Panc1 (cell line): ENCODE results near the gene LNX2. TPM values are rescaled to one million over a fixed set of nuclear protein-coding genes. Genes with fewer than 3 reads are reported as not detected.

Source experiments
- ATAC-seq: fragments of 200-7000 bp; cut with Tn5 transposase; 2 replicates; pipeline ENCODE4 v1.9.1; 2020; ENCODE audit warnings: mild to moderate bottlenecking, moderate library complexity
- BruUV-seq: library from RNA; stranded (reverse); fragments of 400-500 nt; replicated peaks from 2 replicates; lab custom pipeline; 2021; lab: Mats Ljungman, UMichigan
- CTCF ChIA-PET: fragments of 300-600 bp; sonication (Branson Sonifier 250); formaldehyde crosslinking; loops from one replicate; lab custom pipeline; 2022; ENCODE audit warnings: antibody characterized with exemption; lab: Charles Lee
- POLR2A ChIA-PET: fragments of 300-600 bp; sonication (Branson Sonifier 250); formaldehyde crosslinking; loops from one replicate; lab custom pipeline; 2022; ENCODE audit warnings: antibody characterized with exemption; lab: Charles Lee
- DNase-seq: peaks from one replicate; pipeline ENCODE4 v3.0.0-alpha.2; 2010; ENCODE audit warnings: low read depth, low spot score
- H3K27ac ChIP-seq: 2 replicates; pipeline ENCODE4 v1.5.1; 2011; ENCODE audit warnings: mild to moderate bottlenecking, low read length, inconsistent platforms
- H3K27me3 ChIP-seq: fragments of 200-500 bp; sonication (Bioruptor generic); 2 replicates; pipeline ENCODE4 v1.6.0; 2014; ENCODE audit warnings: low read length, inconsistent platforms; ENCODE audit not compliant: control insufficient read depth, insufficient read depth
- H3K36me3 ChIP-seq: fragments of 200-500 bp; sonication (Bioruptor generic); 2 replicates; pipeline ENCODE4 v1.5.1; 2014; ENCODE audit warnings: inconsistent platforms, mild to moderate bottlenecking, low read length, moderate library complexity; ENCODE audit not compliant: control insufficient read depth, insufficient read depth
- H3K4me1 ChIP-seq: 2 replicates; pipeline ENCODE4 v1.5.1; 2011; ENCODE audit warnings: inconsistent platforms, mild to moderate bottlenecking, low read length, moderate library complexity; ENCODE audit not compliant: control insufficient read depth, insufficient read depth
- H3K4me3 ChIP-seq, 2 experiments: 2 replicates each; pipeline ENCODE4 v1.5.1; 2011 to 2012; ENCODE audit warnings: low read depth in 2 of 2, low read length in 2 of 2, mild to moderate bottlenecking in 2 of 2, inconsistent platforms in 1 of 2, moderate library complexity in 1 of 2
- H3K9me3 ChIP-seq: fragments of 200-500 bp; sonication (Bioruptor generic); 2 replicates; pipeline ENCODE4 v1.5.1; 2014; ENCODE audit warnings: low read depth, mild to moderate bottlenecking, inconsistent platforms, low read length, moderate library complexity; ENCODE audit not compliant: control insufficient read depth, insufficient read depth
- CTCF ChIP-seq: fragments of 450-650 bp; IDR thresholded peaks from 2 replicates; pipeline ENCODE4 v1.5.1; 2017; ENCODE audit warnings: mild to moderate bottlenecking
- POLR2AphosphoS5 ChIP-seq: IDR thresholded peaks from 2 replicates; pipeline ENCODE4 v1.6.1; 2012; ENCODE audit warnings: mild to moderate bottlenecking, low read depth, low read length, moderate library complexity
- REST ChIP-seq, 2 experiments: IDR thresholded peaks; 2 replicates each; pipeline ENCODE4 v1.6.1; 2011 to 2012; ENCODE audit warnings: low read depth in 2 of 2, control low read depth in 1 of 2, low read length in 1 of 2, mild to moderate bottlenecking in 1 of 2, moderate library complexity in 1 of 2; ENCODE audit not compliant: insufficient read depth in 1 of 2
- SIN3A ChIP-seq: IDR thresholded peaks from 2 replicates; pipeline ENCODE4 v1.6.1; 2012; ENCODE audit warnings: low read depth, mild to moderate bottlenecking, low read length, moderate library complexity, borderline replicate concordance; ENCODE audit not compliant: insufficient read depth
- TCF7L2 ChIP-seq: IDR thresholded peaks from 2 replicates; pipeline ENCODE4 v1.6.1; 2011; ENCODE audit warnings: mild to moderate bottlenecking, low read depth, low read length, inconsistent platforms
- in situ Hi-C: cut with HindIII; loops from 2 replicates; pipeline ENCODE4 v1.10.0; 2016; ENCODE audit warnings: low sequenced_read_pairs, low pct_unique_long_range_greater_than_20kb
- intact Hi-C: fragments of 100-400 bp; cut with micrococcal nuclease; formaldehyde crosslinking; loops from one replicate; pipeline ENCODE4 v1.10.0; 2022; ENCODE audit not compliant: unreplicated experiment
- total RNA-seq: library from RNA; stranded (reverse); gene quantifications from one replicate; pipeline ENCODE4 v1.2.1, GENCODE V29; 2021; ENCODE audit not compliant: unreplicated experiment

LNX2 gene
- total RNA-seq, 1 experiment from 2014 or later = 11.6 TPM

GRCh38 chr13:27643334-27644132 is 23.2 kb upstream of the LNX2 start:
- Histone ChIP-seq H3K9me3 (no peaks in the 10 kb centered on the region), H3K4me3 (no peak overlapping the region), H3K27me3 (no peaks in the 10 kb centered on the region), H3K36me3 (no peaks in the 10 kb centered on the region), H3K4me1 (no peaks in the 10 kb centered on the region), H3K27ac (no peak overlapping the region)
- intact Hi-C loops = no loop called here
- in situ Hi-C loops = no loop called here
- POLR2A ChIA-PET = interaction anchor here (0.6 kb wide), 1 partner anchor 33 kb away, joined by 3 read pairs; no protein-coding TSS in a partner anchor
- no TSS peak for BruUV-seq
- no peak for DNase-seq
- CTCF ChIA-PET = interaction anchor here (0.9 kb wide), 1 partner anchor 110 kb away, joined by 4 read pairs; no protein-coding TSS in a partner anchor
- TF ChIP-seq SIN3A = no peak
- TF ChIP-seq REST (IDR thresholded peaks at IDR 0.05; ENCODE audit: insufficient read depth in 1 of 2, low read depth in 2 of 2, low read length in 1 of 2) = no peak
- TF ChIP-seq TCF7L2 = no peak
- no peak for TF ChIP-seq POLR2AphosphoS5
- TF ChIP-seq CTCF = no peak
- ATAC-seq = no peak

GRCh38 chr13:27641711-27642502 is 21.6 kb upstream of the LNX2 start:
- Histone ChIP-seq H3K9me3 (no peaks in the 10 kb centered on the region), H3K36me3 (no peaks in the 10 kb centered on the region), H3K4me3 (no peak overlapping the region), H3K27me3 (no peaks in the 10 kb centered on the region), H3K27ac (no peak overlapping the region), H3K4me1 (no peaks in the 10 kb centered on the region)
- DNase-seq (no peak), ATAC-seq (no peak)
- in situ Hi-C loops (no loop called here), intact Hi-C loops (no loop called here)
- no TSS peak for BruUV-seq
- ChIA-PET POLR2A (no interaction called here), CTCF (no interaction called here)
- no peak for TF ChIP-seq TCF7L2
- no peak for TF ChIP-seq SIN3A
- TF ChIP-seq POLR2AphosphoS5 = no peak
- TF ChIP-seq CTCF = no peak
- no peak for TF ChIP-seq REST (IDR thresholded peaks at IDR 0.05; ENCODE audit: insufficient read depth in 1 of 2, low read depth in 2 of 2, low read length in 1 of 2)
